PFSK-1 (cell line): ENCODE results near the gene UCN2.

Experiments used
- FOXP2 ChIP-seq: optimal IDR thresholded peaks from 2 replicates; pipeline ENCODE3; 2011; ENCODE audit warnings: borderline replicate concordance, control low read depth, inconsistent platforms; ENCODE audit not compliant: insufficient read depth; ENCODE audit errors: extremely low read length, extremely low read depth
- POLR2AphosphoS5 ChIP-seq: IDR thresholded peaks from 2 replicates; pipeline ENCODE4 v1.6.1; 2012; ENCODE audit warnings: low read depth, mild to moderate bottlenecking, control low read depth, low read length, moderate library complexity
- REST ChIP-seq, 2 experiments: IDR thresholded peaks; 2 replicates each; pipeline versions ENCODE4 v1.6.1 to v1.8.0; 2011 to 2012; ENCODE audit warnings: low read depth in 2 of 2, low read length in 2 of 2, control low read depth in 1 of 2, inconsistent platforms in 1 of 2, mild to moderate bottlenecking in 1 of 2, moderate library complexity in 1 of 2; ENCODE audit not compliant: insufficient read depth in 1 of 2
- SIN3A ChIP-seq: IDR thresholded peaks from 2 replicates; pipeline ENCODE4 v1.6.1; 2012; ENCODE audit warnings: mild to moderate bottlenecking, low read length, moderate library complexity, borderline replicate concordance; ENCODE audit not compliant: insufficient read depth
- TAF1 ChIP-seq: IDR thresholded peaks from 2 replicates; pipeline ENCODE4 v1.6.1; 2012; ENCODE audit warnings: low read length, control low read depth, borderline replicate concordance; ENCODE audit not compliant: insufficient read depth

The UCN2 gene

DNA sequence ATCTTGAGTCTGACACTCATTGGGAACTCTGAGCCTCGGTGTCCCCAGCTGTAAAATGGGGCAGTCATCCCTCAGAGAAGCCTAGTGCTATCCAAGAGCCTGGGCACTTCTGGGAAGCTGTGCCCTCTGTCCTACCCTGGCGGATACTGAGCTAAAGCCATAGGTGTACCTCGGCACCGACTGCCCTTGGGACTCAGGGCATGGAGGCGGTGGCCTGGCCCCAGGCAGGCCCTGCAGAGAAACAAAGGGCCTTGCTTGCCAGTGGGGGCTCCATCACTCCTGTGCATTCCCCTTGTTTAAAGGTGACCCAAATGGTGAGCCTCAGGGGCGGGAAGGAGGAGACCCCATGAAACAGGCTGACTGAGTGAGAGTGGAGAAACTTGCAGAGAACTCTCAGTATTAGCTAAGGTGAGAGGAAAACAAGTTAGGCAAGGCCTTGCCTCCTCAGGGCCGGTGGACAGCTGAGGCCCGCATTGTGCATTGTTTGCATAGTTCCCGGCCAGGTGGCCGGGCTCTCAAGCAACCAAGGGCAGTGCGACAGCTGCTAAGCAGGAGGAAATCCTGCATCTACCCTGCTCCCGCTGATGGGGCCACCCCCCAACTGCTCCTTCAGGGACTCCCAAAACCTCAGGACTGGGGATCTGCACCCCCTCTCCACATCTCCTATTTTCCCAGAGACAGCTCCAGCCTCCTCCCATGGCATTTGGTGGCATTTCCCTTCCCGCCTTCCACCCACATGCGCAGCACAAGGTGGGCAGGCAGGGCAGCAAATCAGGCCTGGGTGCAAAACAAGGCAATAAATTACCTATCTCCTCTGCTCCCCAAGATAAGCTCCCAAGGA is 11.2 kb downstream of the UCN2 start:
- TF ChIP-seq POLR2AphosphoS5 = no peak
- no peak for TF ChIP-seq TAF1
- TF ChIP-seq SIN3A = no peak
- no peak for TF ChIP-seq REST (IDR thresholded peaks at IDR 0.05; ENCODE audit: insufficient read depth in 1 of 2, low read depth in 2 of 2, low read length in 2 of 2)
- TF ChIP-seq FOXP2 = no peak

GRCh38 chr3:48548729-48549705 is 14.6 kb downstream of the UCN2 start:
- TF ChIP-seq SIN3A = no peak

GRCh38 chr3:48548126-48548525 is 15.5 kb downstream of the UCN2 start:
- TF ChIP-seq REST (IDR thresholded peaks at IDR 0.05; ENCODE audit: insufficient read depth in 1 of 2, low read depth in 2 of 2, low read length in 2 of 2) = no peak
- TF ChIP-seq TAF1 = no peak
- no peak for TF ChIP-seq FOXP2
- TF ChIP-seq SIN3A = no peak
- TF ChIP-seq POLR2AphosphoS5 = no peak

DNA sequence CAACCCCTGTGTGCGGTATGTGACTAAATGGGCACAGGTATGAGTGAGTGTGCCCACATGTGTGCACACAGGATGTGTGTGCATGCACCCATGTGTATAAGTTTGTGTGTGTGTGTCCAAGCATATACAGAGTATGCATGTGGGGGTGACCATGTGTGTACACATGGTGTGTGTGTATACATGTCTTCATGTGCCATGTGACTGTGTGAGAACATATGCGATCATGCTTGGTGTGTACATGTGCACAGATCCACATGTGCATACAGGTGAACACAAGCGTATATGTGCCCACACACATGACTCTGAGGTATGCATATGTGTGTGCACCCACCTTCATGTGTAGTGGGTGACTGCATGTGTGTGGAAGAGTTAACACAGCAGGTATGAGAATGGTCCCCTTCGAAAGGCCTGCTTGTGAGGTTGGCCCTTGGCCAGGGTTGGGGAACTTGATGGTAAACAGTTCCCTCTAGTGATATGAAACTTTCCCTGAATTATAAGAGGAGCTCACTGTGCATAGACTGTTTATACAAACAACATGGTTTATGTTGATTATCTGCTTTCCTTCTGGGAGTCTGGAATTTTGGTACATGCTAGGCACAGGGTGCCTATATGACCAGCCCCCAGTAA is 17.3 kb downstream of the UCN2 start:
- TF ChIP-seq REST (IDR thresholded peaks at IDR 0.05; ENCODE audit: insufficient read depth in 1 of 2, low read depth in 2 of 2, low read length in 2 of 2) = no peak
- TF ChIP-seq SIN3A = no peak
- TF ChIP-seq POLR2AphosphoS5 = no peak
- TF ChIP-seq FOXP2 = no peak
- no peak for TF ChIP-seq TAF1

DNA sequence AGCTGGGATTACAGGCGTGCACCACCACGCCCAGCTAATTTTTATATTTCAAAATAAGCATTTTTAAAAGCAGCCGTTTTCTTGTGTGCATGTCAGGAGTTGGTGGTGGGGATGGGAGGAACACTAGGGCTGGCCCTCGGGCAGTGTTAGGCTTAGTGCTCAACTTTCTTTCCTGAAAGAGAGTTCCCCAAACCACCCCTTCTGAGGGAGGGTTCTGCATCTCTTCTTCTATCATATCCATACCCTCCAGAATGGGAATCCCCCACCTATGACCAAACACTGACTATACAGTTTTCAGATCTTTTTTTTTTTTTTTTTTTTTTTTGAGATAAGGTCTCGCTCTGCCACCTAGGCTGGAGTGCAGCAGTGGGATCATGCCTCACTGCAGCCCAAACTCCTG is 19.4 kb downstream of the UCN2 start:
- TF ChIP-seq TAF1 = no peak
- no peak for TF ChIP-seq SIN3A
